Esophagus muscularis mucosa (tissue), 4 donors: ENCODE results near the gene CREB3. TPM values are rescaled to one million over a fixed set of nuclear protein-coding genes. Genes with fewer than 3 reads are reported as not detected.

ENCODE experiments used
- DNase-seq: peaks from one replicate; pipeline ENCODE4 v3.0.0-alpha.2; 2017; ENCODE audit errors: extremely low spot score
- H3K27ac ChIP-seq, 4 donors: fragments of 200-600 bp; sonication (generic); replicated peaks in 1 of 4; 1 replicate in 3 of 4; 2 replicates in 1 of 4; pipeline ENCODE4 v1.5.1; 2016 to 2019; ENCODE audit warnings: mild to moderate bottlenecking in 1 of 4
- H3K27me3 ChIP-seq, 4 donors: fragments of 200-600 bp; sonication (generic); one replicate each; pipeline versions ENCODE4 v1.5.1 to v1.6.0; 2016 to 2019
- H3K36me3 ChIP-seq, 4 donors: fragments of 200-600 bp; sonication (generic); one replicate each; pipeline ENCODE4 v1.5.1; 2016 to 2019
- H3K4me1 ChIP-seq, 4 donors: fragments of 200-600 bp; sonication (generic); one replicate each; pipeline ENCODE4 v1.5.1; 2016 to 2019
- H3K4me3 ChIP-seq, 4 donors: fragments of 200-600 bp; sonication (generic); 1 replicate in 2 of 4; 2 replicates in 2 of 4; pipeline ENCODE4 v1.5.1; 2016 to 2019; ENCODE audit warnings: mild to moderate bottlenecking in 4 of 4, moderate library complexity in 1 of 4
- H3K9me3 ChIP-seq, 4 donors: fragments of 200-600 bp; sonication (generic); 1 replicate in 3 of 4; 2 replicates in 1 of 4; pipeline ENCODE4 v1.5.1; 2016 to 2019
- EP300 ChIP-seq: sonication (generic); formaldehyde crosslinking; IDR thresholded peaks from one replicate; pipeline ENCODE4 v1.6.1; 2017; ENCODE audit warnings: antibody characterized with exemption
- POLR2A ChIP-seq: fragments of 450-650 bp; IDR thresholded peaks from one replicate; pipeline ENCODE4 v1.6.1; 2017; ENCODE audit warnings: antibody characterized with exemption, moderate library complexity, mild to moderate bottlenecking, low read depth
- POLR2AphosphoS5 ChIP-seq, 2 donors: sonication (generic); formaldehyde crosslinking; IDR thresholded peaks; one replicate each; pipeline ENCODE4 v1.6.1; 2017; ENCODE audit warnings: antibody characterized with exemption in 2 of 2
- whole genome bisulfite sequencing: methylation state at CpG from one replicate; pipeline ENCODE4 v1.1.5; 2018; 5-methylcytosine and 5-hydroxymethylcytosine counted together
- intact Hi-C: fragments of 100-400 bp; cut with DNase I; formaldehyde crosslinking; loops from one replicate; pipeline ENCODE4 v1.15.1; 2023
- total RNA-seq, 4 donors: library from RNA; depleted of rRNA; stranded (reverse); fragments of >200 nt; gene quantifications; one replicate each; pipeline versions ENCODE4 v1.1.0 to v1.2.1, GENCODE V29; 2016
- TF ChIP-seq, protein P1 (sequence below), 3 experiments: fragments of 200-600 bp in 2 of 3; fragments of 450-650 bp in 1 of 3; sonication (generic) in 2 of 3; IDR thresholded peaks; one replicate each; pipeline ENCODE4 v1.5.1; 2017 to 2019; ENCODE audit warnings: antibody characterized with exemption in 3 of 3, mild to moderate bottlenecking in 2 of 3, moderate library complexity in 1 of 3

The CREB3 gene
- total RNA-seq, 4 donors from 2014 or later = 65.6 to 97.3 (median 85.4) TPM

DNA sequence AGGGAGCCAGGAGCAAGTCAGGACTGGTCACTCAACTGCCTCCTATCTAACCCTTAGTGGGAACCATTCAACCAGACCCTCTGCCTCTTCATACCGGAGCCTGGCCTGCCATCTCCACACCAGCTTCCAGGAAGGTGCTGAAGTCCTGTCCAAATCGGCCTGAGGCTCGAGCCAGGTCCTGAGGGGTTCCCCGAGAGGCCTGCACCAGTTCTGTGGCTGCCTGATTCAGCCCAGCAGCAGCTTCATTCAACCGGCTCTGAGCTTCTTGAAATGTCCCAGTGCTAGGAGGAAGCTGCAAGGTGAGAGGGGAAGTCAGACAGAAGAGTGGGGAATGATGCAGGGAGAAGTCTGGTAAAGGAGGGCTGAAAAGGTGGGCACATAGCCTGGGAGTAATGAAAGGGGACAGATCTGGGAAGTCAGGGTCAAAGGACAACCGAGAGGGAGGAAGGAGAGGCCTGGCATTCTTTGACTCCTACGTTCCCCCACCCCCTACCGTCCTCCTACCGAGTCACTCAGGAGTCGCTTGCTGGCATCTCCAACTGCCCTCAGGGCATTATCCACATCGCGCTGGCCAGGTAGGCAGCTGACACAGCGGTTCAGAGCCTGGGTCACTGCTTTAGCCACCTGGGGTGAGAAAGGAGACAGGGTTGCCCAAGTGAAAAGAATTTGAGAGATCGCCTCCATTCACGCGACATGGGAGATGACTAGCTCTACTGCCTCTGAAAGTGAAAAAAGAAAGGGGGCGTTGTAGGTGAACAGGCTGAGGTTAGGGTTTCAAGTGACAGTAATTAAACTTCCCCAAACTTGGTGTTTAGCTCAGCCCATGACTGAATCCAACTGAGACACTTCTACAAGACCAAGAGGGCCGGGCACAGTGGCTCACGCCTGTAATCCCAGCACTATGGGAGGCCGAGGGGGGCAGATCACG, 20.7 kb upstream of the CREB3 start:
- TF ChIP-seq, protein P1, sequence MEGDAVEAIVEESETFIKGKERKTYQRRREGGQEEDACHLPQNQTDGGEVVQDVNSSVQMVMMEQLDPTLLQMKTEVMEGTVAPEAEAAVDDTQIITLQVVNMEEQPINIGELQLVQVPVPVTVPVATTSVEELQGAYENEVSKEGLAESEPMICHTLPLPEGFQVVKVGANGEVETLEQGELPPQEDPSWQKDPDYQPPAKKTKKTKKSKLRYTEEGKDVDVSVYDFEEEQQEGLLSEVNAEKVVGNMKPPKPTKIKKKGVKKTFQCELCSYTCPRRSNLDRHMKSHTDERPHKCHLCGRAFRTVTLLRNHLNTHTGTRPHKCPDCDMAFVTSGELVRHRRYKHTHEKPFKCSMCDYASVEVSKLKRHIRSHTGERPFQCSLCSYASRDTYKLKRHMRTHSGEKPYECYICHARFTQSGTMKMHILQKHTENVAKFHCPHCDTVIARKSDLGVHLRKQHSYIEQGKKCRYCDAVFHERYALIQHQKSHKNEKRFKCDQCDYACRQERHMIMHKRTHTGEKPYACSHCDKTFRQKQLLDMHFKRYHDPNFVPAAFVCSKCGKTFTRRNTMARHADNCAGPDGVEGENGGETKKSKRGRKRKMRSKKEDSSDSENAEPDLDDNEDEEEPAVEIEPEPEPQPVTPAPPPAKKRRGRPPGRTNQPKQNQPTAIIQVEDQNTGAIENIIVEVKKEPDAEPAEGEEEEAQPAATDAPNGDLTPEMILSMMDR (IDR thresholded peaks at IDR 0.05) = no peak
- TF ChIP-seq EP300 (no peak), POLR2A (no peak), POLR2AphosphoS5 (IDR thresholded peaks at IDR 0.05) (no peak)
- intact Hi-C loops = no loop called here
- H3K4me3 ChIP-seq = no peak overlapping the region
- peaks cover 96 to 100% (median 99%) of the 10 kb centered on the region in 4 donors for H3K36me3 ChIP-seq
- 85% methylated on average over 21 of the region's 21 CpGs for WGBS
- H3K27ac ChIP-seq = peak overlapping the region; percentile 71 to 98 (median 76)
- H3K9me3 ChIP-seq = no peaks in the 10 kb centered on the region
- no peak for DNase-seq
- H3K4me1 ChIP-seq = peaks cover 0 to 38% (median 21%) of the 10 kb centered on the region in 4 donors
- no peaks in the 10 kb centered on the region for H3K27me3 ChIP-seq

DNA sequence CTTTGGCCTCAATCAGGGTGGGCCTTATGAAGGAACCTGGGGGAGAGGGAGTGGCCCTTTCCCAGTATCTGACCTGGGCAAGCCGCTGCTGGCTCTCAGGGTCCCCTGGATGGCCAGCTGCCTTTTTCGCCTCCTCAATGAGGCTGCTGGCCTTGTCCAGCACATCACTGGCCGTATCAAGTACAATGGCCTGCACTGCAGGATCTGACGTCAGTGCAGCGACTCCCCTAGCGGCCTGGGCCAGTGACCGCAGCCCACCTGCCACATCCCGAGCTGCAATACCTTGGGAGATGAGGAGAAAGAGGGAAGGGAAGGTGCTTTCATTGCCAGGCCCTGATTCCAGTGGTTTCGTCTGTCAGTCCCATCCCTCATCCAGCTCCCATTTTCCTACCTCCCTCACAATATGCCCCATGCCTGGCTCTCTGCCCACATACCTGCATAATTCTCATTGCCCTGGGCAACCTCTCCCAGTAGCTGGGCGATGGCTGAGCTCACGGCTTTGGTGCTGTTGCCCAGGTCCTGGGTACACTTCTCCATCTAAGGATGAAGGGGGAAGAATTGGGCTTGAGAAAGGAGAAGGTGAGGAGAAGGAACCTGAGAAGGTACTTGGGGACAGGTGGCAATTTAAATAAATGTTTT, 19.6 kb upstream of the CREB3 start:
- Histone ChIP-seq H3K27ac (peak overlapping the region; percentile 71 to 98 (median 76)), H3K36me3 (peaks cover 96 to 100% (median 99%) of the 10 kb centered on the region in 4 donors), H3K4me1 (peaks cover 0 to 46% (median 26%) of the 10 kb centered on the region in 4 donors), H3K4me3 (no peak overlapping the region), H3K27me3 (no peaks in the 10 kb centered on the region), H3K9me3 (no peaks in the 10 kb centered on the region)
- DNase-seq = no peak
- no peak for TF ChIP-seq EP300
- no peak for TF ChIP-seq POLR2A
- no peak for TF ChIP-seq POLR2AphosphoS5 (IDR thresholded peaks at IDR 0.05)
- TF ChIP-seq, protein P1 (IDR thresholded peaks at IDR 0.05) = no peak
- intact Hi-C loops = no loop called here
- 90% methylated on average over 6 of the region's 11 CpGs for WGBS

DNA sequence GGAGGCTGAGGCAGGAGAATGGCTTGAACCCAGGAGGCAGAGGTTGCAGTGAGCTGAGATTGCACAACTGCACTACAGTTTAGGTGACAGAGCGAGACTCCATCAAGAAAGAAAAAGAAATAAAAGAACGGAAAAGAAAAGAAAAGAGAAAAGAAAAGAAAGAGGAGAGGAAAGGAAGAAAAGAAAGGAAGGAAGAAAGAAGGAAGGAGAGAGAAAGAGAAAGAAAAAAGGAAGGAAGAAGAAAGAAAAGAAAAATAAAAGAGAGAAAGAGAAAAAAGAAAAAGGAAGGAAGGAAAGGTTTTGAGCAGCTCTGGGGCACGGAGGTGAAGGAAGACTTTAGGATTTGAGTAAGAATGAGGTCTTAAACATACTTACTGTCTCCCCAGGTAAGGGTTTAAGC, 18.9 kb upstream of the CREB3 start:
- Histone ChIP-seq H3K4me1 (peaks cover 0 to 46% (median 26%) of the 10 kb centered on the region in 4 donors), H3K4me3 (no peak overlapping the region), H3K36me3 (peaks cover 96 to 100% (median 99%) of the 10 kb centered on the region in 4 donors), H3K27me3 (no peaks in the 10 kb centered on the region), H3K27ac (peak overlapping the region; percentile 71 to 98 (median 76)), H3K9me3 (no peaks in the 10 kb centered on the region)
- intact Hi-C loops = no loop called here
- WGBS = 95% methylated on average over 3 of the region's 3 CpGs
- DNase-seq = no peak
- TF ChIP-seq, protein P1 (IDR thresholded peaks at IDR 0.05) = no peak
- TF ChIP-seq POLR2AphosphoS5 (IDR thresholded peaks at IDR 0.05) = no peak
- no peak for TF ChIP-seq EP300
- no peak for TF ChIP-seq POLR2A

GRCh38 chr9:35714123-35714522, 18.3 kb upstream of the CREB3 start:
- Histone ChIP-seq H3K9me3 (no peaks in the 10 kb centered on the region), H3K36me3 (peaks cover 96 to 100% (median 99%) of the 10 kb centered on the region in 4 donors), H3K27me3 (no peaks in the 10 kb centered on the region), H3K4me3 (no peak overlapping the region), H3K4me1 (peaks cover 0 to 46% (median 26%) of the 10 kb centered on the region in 4 donors), H3K27ac (peak overlapping the region; percentile 71 to 98 (median 76))
- intact Hi-C loops = no loop called here
- TF ChIP-seq POLR2A (no peak), EP300 (no peak), POLR2AphosphoS5 (IDR thresholded peaks at IDR 0.05) (peak; percentile 7 to 45)
- TF ChIP-seq, protein P1 (IDR thresholded peaks at IDR 0.05) = no peak
- no peak for DNase-seq
- 94% methylated on average over 5 of the region's 6 CpGs for WGBS
